Stimulated activated CD8-positive, alpha-beta memory T cell treated with anti-CD3 and anti-CD28 coated beads, Interleukin-12 subunit alpha, Interleukin-12 subunit beta, amount 100 ng/mL, for 24 hours (primary cell): ENCODE measurements around the gene ITGBL1.

Experiments used
- DNase-seq: peaks from one replicate; pipeline ENCODE4 v3.0.0-alpha.2; 2020; ENCODE audit errors: extremely low read depth

The ITGBL1 gene

DNA sequence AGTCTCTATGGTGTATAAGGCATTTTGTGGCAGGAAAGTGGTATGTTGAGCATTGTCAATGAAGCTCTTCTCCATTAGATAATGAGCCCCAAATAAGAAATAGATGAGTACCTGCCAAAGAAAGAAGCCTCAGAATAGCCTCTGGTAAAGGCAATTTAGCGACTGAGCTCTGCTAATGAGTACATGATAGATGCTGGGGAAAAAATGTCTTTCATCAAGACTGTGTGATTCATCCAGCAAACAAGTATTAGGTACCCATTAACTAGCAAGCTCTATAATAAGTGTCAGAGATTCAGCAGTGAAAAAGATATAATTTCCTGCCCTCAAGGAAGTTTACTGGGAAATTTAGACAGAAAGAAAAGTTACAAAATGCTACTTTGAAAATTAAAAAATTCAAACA, 294.6 kb downstream of the ITGBL1 start:
- DNase-seq: no peak

DNA sequence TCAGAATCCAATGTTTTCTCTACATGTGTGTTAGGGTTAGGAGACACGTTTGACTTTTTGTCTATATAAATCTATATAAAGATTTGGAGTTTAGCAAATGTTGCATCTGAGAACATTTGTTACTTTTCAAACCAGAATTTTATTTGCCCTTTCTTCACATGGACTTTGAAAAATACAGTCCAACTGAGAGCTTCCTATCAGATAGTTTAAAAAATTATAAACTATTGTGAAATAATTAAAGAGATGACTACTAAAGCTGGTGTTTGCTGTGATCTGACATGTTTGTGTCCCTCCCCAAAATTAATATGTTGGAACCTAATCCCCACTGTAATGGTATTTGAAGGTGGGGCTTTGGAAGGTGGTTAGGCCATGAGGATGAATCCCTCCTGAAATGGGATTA, 297.1 kb downstream of the ITGBL1 start:
- DNase-seq: no peak

- no peak for DNase-seq
These were observed 299.0 kb downstream of the ITGBL1 start for GRCh38 chr13:101751488-101751887.

DNA sequence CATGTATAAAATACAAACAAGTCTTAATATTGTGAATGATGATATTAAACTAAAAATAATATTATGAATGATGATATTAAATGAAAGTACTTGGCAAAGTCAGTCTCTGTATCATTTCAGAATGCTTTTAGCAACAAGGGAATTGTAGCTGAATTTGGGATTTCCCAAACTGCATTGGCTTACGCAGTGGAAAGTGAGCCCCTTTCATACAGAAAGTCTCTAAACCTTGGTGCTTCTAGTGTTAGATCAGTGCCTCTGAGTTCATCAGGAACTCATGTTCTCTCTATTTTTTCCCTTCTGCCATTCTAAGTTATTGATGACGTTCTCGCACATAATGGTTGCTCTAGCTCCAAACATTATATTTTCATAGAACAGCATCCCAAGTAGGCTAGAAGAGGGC, 300.0 kb downstream of the ITGBL1 start:
- no peak for DNase-seq

GRCh38 chr13:101755228-101755887, 302.9 kb downstream of the ITGBL1 start:
- no peak for DNase-seq

DNA sequence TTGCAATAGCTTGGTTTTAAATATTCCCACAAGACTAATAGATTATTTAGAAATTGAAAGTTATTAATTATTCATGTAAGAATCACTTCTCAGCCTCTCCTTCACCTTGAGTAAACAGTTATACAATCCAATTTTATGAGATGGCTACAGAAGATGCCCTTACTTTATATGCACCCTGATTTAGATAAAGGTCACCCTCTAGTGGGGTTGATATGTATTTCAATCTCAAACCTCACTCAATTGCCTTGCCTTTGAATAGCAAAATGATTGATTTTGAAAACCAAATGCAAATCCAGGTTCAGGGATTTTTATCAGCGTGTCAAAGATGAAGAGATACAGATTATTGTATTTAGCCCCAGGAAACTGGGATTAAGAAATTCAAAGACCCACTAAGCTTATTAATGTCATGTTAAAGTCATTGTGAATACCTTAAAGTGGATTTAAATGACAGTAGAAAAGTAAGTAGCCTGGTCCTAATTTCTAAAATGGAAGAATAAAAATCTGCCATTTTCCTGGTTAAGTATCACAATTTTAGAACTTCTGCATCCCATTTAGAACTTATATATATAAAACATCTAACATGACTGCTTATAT, 305.1 kb downstream of the ITGBL1 start:
- DNase-seq: no peak

DNA sequence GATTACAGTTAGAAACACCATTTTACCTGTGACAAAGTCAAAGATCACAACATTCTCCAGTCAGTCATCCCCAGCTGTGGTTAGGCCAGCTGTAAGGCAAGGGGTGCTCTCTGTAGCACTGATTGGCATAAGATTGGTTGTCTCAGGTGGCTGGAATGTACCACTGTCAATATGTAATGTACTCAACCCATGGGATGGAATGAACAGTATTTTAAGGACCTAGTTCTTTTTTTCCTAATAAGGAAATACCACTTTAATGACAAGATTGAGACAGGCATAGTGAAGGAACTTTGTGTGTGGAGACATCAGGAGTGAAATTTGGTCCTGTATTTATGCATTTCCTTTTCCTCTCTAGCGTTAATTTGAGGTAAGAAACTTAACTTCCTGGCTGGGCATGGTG, 310.7 kb downstream of the ITGBL1 start:
- DNase-seq: no peak
